ENCODE measurements around the gene CEP41.

CEP41 gene

DNA sequence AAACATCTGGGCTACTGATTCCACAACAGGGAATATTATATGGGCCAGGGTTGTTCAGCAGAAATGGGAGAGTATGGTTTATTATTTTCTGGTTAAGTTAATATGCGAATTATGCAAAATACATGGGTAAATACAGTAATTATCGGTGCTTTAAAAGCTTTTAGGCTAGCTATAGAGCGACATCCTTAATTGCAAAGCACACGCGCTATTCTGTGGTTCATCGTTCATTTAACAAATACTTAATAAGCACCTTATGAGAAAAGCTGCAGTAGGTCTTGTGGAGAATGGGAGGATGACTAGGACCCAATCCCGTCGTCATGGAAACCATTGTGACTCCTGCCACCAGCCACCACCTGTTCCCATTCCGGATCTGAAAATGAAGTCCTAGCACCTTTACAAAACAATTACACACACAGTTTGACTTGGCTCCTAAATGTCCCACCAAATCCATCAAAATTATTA is 623 bp upstream of the CEP41 start:
- Mint-ChIP-seq H3K36me3 (ENCODE audit: low read depth) (peaks cover 6% of the 10 kb centered on the region), H3K27me3 (no peaks in the 10 kb centered on the region), H3K9me3 (no peaks in the 10 kb centered on the region), H3K4me3 (peak overlapping the region; percentile 98), H3K4me1 (ENCODE audit: low read depth) (peaks cover 45% of the 10 kb centered on the region), H3K27ac (peak overlapping the region; percentile 98)

GRCh38 chr7:130436253-130436652 is 4.6 kb downstream of the CEP41 start:
- Mint-ChIP-seq H3K4me3 (no peak overlapping the region), H3K36me3 (ENCODE audit: low read depth) (peaks cover 10% of the 10 kb centered on the region), H3K27me3 (no peaks in the 10 kb centered on the region), H3K4me1 (ENCODE audit: low read depth) (peaks cover 51% of the 10 kb centered on the region), H3K9me3 (no peaks in the 10 kb centered on the region), H3K27ac (no peak overlapping the region)

DNA sequence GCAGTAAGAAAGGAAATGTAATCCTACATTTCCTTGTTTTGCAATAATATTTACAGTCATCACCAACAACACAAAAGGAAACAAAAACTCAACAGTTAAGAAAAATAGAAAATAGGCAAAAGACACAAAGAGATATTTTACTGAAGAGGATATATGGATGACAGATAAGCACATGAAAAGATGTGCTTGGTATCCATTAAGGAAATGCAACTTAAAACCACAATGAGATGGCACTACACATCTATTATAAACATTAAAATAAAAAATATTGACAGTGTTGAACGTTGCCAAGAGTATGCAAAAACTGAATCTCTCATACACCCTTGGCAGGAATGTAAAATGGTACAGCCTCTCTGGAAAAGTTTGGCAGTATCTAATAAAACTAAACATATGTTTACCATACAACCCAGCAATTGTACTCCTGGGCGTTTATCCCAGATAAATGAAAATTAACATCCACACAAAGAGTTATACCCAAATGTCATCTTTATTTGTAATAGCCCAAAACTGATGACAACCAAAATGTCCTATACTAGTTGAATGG is 5.4 kb downstream of the CEP41 start:
- Mint-ChIP-seq H3K27ac (no peak overlapping the region), H3K36me3 (ENCODE audit: low read depth) (peaks cover 10% of the 10 kb centered on the region), H3K9me3 (no peaks in the 10 kb centered on the region)

DNA sequence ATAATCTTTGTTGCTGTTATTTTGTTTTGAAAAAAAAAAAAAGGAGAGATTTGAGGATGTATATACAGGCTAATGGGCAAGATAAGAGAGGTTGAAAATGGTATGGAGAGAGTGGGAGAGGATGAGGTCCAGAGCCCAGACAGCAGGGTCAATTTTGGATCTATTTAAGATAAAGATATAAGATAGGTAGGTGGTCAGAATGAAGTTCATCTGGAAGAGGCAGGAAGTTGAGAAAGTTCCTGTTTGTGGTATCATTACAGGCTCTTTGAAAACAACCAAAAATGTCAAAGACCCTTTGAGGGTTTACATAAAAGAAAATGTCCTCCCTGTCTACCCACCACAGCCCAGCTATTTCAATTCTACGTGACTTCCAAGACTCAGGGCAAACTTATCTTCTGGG is 7.5 kb downstream of the CEP41 start:
- Mint-ChIP-seq H3K4me1 (ENCODE audit: low read depth) (peaks cover 29% of the 10 kb centered on the region), H3K4me3 (no peak overlapping the region), H3K27ac (no peak overlapping the region)

More for the DNA sequence above, 5.4 kb downstream of the CEP41 start:
- Mint-ChIP-seq H3K4me1 (ENCODE audit: low read depth) (peaks cover 43% of the 10 kb centered on the region), H3K27me3 (no peaks in the 10 kb centered on the region), H3K4me3 (no peak overlapping the region)

GRCh38 chr7:130432886-130433285 is 7.9 kb downstream of the CEP41 start:
- no peak overlapping the region for H3K4me3 Mint-ChIP-seq
- H3K27ac Mint-ChIP-seq = no peak overlapping the region
- no peaks in the 10 kb centered on the region for H3K9me3 Mint-ChIP-seq
- H3K27me3 Mint-ChIP-seq = no peaks in the 10 kb centered on the region
- H3K4me1 Mint-ChIP-seq (ENCODE audit: low read depth) = peaks cover 26% of the 10 kb centered on the region
- peaks cover 10% of the 10 kb centered on the region for H3K36me3 Mint-ChIP-seq (ENCODE audit: low read depth)

More for the DNA sequence above, 7.5 kb downstream of the CEP41 start:
- no peaks in the 10 kb centered on the region for H3K9me3 Mint-ChIP-seq
- peaks cover 10% of the 10 kb centered on the region for H3K36me3 Mint-ChIP-seq (ENCODE audit: low read depth)
- no peaks in the 10 kb centered on the region for H3K27me3 Mint-ChIP-seq

GRCh38 chr7:130430841-130431666 is 9.8 kb downstream of the CEP41 start:
- H3K4me3 Mint-ChIP-seq = no peak overlapping the region
- H3K9me3 Mint-ChIP-seq = no peaks in the 10 kb centered on the region
- H3K4me1 Mint-ChIP-seq (ENCODE audit: low read depth) = peaks cover 24% of the 10 kb centered on the region
- H3K36me3 Mint-ChIP-seq (ENCODE audit: low read depth) = peaks cover 12% of the 10 kb centered on the region
- no peaks in the 10 kb centered on the region for H3K27me3 Mint-ChIP-seq
- no peak overlapping the region for H3K27ac Mint-ChIP-seq

- H3K27me3 Mint-ChIP-seq = no peaks in the 10 kb centered on the region
- peaks cover 29% of the 10 kb centered on the region for H3K4me1 Mint-ChIP-seq (ENCODE audit: low read depth)
- H3K27ac Mint-ChIP-seq = no peak overlapping the region
- H3K36me3 Mint-ChIP-seq (ENCODE audit: low read depth) = peaks cover 12% of the 10 kb centered on the region
- H3K9me3 Mint-ChIP-seq = no peaks in the 10 kb centered on the region
- no peak overlapping the region for H3K4me3 Mint-ChIP-seq
Observed at GRCh38 chr7:130430115-130430514, 10.7 kb downstream of the CEP41 start.

DNA sequence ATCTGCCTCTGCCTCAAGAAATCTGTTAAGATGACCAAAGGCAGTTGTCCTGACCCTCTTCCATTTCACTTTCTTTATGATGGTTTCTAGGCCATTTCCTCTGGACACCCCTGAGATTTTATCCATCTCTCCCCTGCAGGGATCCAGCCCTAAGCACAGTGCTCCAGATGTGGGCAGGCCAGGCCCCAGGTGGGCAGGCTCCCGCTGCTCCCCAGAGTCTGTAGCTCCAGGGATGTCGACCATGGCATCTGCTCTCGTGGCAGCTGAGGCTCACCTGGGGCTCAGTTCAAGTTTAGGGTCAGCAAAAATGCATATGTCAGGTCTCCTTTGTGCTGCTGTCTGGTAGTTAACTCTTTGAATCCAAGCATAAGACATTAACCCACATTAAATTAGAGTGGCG is 11.8 kb downstream of the CEP41 start:
- no peak overlapping the region for H3K4me3 Mint-ChIP-seq
- H3K27ac Mint-ChIP-seq = no peak overlapping the region
- peaks cover 15% of the 10 kb centered on the region for H3K36me3 Mint-ChIP-seq (ENCODE audit: low read depth)
- H3K27me3 Mint-ChIP-seq = no peaks in the 10 kb centered on the region
- H3K9me3 Mint-ChIP-seq = no peaks in the 10 kb centered on the region
- peaks cover 28% of the 10 kb centered on the region for H3K4me1 Mint-ChIP-seq (ENCODE audit: low read depth)

- H3K27me3 Mint-ChIP-seq = no peaks in the 10 kb centered on the region
- H3K4me3 Mint-ChIP-seq = no peak overlapping the region
- no peak overlapping the region for H3K27ac Mint-ChIP-seq
- H3K9me3 Mint-ChIP-seq = no peaks in the 10 kb centered on the region
- peaks cover 39% of the 10 kb centered on the region for H3K4me1 Mint-ChIP-seq (ENCODE audit: low read depth)
- H3K36me3 Mint-ChIP-seq (ENCODE audit: low read depth) = peaks cover 15% of the 10 kb centered on the region
Observed at GRCh38 chr7:130426564-130426963, 14.3 kb downstream of the CEP41 start.

GRCh38 chr7:130425796-130426195 is 15.0 kb downstream of the CEP41 start:
- Mint-ChIP-seq H3K27ac (peak overlapping the region; percentile 60), H3K4me1 (ENCODE audit: low read depth) (peaks cover 47% of the 10 kb centered on the region)

DNA sequence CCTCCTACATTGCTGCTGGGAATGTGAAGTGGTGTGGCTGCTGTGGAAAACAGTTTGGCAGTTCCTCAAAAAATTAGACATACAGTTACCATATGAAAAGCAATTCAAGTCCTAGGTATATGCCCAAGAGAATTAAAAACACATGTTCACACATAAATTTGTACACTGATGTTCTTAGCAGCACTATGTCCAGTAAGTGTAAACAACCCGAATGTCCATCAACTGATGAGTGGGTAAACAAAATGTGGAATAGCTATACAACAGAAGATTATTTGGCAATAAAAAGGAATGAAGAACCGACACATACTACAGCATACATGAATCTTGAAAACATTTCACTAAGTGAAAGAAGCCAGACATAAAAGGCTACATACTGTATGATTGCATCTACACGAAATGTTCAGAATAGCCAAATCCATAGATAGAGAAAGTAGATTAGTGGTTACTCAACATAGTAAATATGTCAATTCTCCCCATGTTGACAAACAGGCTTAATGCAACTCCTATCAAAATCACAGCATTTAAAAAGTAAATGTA is 17.2 kb downstream of the CEP41 start:
- H3K27ac Mint-ChIP-seq = no peak overlapping the region
- H3K36me3 Mint-ChIP-seq (ENCODE audit: low read depth) = peaks cover 15% of the 10 kb centered on the region
- H3K4me3 Mint-ChIP-seq = no peak overlapping the region
- no peaks in the 10 kb centered on the region for H3K27me3 Mint-ChIP-seq
- H3K9me3 Mint-ChIP-seq = no peaks in the 10 kb centered on the region
- H3K4me1 Mint-ChIP-seq (ENCODE audit: low read depth) = peaks cover 62% of the 10 kb centered on the region

More at GRCh38 chr7:130425796-130426195, 15.0 kb downstream of the CEP41 start:
- no peaks in the 10 kb centered on the region for H3K27me3 Mint-ChIP-seq
- no peak overlapping the region for H3K4me3 Mint-ChIP-seq
- no peaks in the 10 kb centered on the region for H3K9me3 Mint-ChIP-seq
- peaks cover 15% of the 10 kb centered on the region for H3K36me3 Mint-ChIP-seq (ENCODE audit: low read depth)

GRCh38 chr7:130421684-130422083 is 19.1 kb downstream of the CEP41 start:
- H3K4me3 Mint-ChIP-seq = no peak overlapping the region
- peaks cover 7% of the 10 kb centered on the region for H3K36me3 Mint-ChIP-seq (ENCODE audit: low read depth)
- no peaks in the 10 kb centered on the region for H3K9me3 Mint-ChIP-seq
- no peaks in the 10 kb centered on the region for H3K27me3 Mint-ChIP-seq
- H3K27ac Mint-ChIP-seq = no peak overlapping the region
- H3K4me1 Mint-ChIP-seq (ENCODE audit: low read depth) = peaks cover 77% of the 10 kb centered on the region

GRCh38 chr7:130420943-130421578 is 19.8 kb downstream of the CEP41 start:
- Mint-ChIP-seq H3K4me1 (ENCODE audit: low read depth) (peaks cover 77% of the 10 kb centered on the region), H3K27me3 (no peaks in the 10 kb centered on the region), H3K9me3 (no peaks in the 10 kb centered on the region), H3K4me3 (no peak overlapping the region), H3K27ac (no peak overlapping the region), H3K36me3 (ENCODE audit: low read depth) (peaks cover 4% of the 10 kb centered on the region)

DNA sequence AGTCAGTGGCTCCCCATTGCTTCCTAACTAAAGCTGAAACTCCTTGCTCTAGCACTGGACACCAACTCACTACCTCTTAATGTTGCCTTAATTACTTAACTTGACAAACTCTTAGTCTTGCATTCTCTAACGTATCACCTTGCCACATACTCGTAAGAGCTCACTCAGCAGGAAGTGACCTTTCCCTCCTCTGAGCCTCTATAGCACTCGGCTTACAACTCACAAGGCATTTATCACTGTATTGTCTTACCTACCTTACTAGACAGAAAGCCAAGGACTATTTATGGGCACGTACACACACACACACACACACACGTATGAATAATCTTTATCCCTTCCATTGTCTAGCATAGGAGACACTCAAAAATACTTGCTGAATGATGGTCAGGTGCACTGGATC is 21.2 kb downstream of the CEP41 start:
- peak overlapping the region; percentile 11 for H3K4me3 Mint-ChIP-seq
- peaks cover 75% of the 10 kb centered on the region for H3K4me1 Mint-ChIP-seq (ENCODE audit: low read depth)
- H3K27ac Mint-ChIP-seq = peak overlapping the region; percentile 17
- no peaks in the 10 kb centered on the region for H3K9me3 Mint-ChIP-seq
- no peaks in the 10 kb centered on the region for H3K27me3 Mint-ChIP-seq
- peaks cover 7% of the 10 kb centered on the region for H3K36me3 Mint-ChIP-seq (ENCODE audit: low read depth)

DNA sequence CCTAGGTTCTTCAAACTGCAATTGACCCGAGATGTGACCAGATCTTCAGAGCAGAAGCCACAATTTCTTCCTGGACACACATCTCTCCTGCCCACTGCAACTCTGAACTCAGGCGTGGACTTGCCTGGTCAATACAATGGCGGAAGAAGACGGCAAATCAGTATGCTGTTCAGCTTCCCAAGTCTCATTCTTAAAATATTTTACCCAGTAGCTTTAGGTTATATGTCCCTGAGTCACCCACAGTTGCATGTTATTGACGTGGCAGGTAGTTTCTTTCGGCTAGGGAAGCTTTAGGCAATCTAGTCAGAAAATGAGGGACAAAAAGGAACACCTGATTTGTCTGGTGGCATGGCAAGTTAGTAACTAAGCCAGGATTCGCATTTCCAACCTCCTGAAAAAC is 22.5 kb downstream of the CEP41 start:
- H3K4me1 Mint-ChIP-seq (ENCODE audit: low read depth) = peaks cover 84% of the 10 kb centered on the region
- H3K4me3 Mint-ChIP-seq = no peak overlapping the region
- peaks cover 11% of the 10 kb centered on the region for H3K36me3 Mint-ChIP-seq (ENCODE audit: low read depth)
- H3K9me3 Mint-ChIP-seq = no peaks in the 10 kb centered on the region
- H3K27me3 Mint-ChIP-seq = no peaks in the 10 kb centered on the region
- H3K27ac Mint-ChIP-seq = no peak overlapping the region
